TTC549 (cell line): ENCODE measurements around the gene TIAM2.
"Not testable (repeated sequence)": the region's sequence is repeated elsewhere in the genome, so short reads cannot be mapped to it uniquely, and the experiment has no call there.

Experiments used
- FAIRE-seq: peaks from 2 replicates; lab custom pipeline; 2012; peaks lifted over from hg19 to GRCh38; lab: Jason Lieb, UNC

Gene TIAM2

DNA sequence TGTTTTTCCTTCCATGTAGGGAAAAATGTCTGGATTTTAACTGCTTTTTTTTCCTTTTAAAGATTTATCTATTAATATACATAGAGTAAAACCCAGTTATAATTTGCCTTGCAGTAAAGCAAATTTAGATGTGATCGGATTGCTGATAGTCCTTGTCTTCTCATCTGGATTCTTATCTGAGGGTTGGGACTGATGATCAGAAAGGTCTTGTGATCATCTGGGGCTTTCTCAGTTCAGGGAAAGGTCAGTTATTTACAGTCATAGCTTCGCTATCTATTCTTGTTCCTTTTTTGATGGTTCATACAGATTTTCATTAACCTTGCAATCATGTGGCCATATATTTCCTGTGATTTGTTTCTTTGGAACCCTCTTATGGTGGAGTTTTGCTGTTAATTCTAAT is 204.9 kb downstream of the TIAM2 start:
- no peak for FAIRE-seq

DNA sequence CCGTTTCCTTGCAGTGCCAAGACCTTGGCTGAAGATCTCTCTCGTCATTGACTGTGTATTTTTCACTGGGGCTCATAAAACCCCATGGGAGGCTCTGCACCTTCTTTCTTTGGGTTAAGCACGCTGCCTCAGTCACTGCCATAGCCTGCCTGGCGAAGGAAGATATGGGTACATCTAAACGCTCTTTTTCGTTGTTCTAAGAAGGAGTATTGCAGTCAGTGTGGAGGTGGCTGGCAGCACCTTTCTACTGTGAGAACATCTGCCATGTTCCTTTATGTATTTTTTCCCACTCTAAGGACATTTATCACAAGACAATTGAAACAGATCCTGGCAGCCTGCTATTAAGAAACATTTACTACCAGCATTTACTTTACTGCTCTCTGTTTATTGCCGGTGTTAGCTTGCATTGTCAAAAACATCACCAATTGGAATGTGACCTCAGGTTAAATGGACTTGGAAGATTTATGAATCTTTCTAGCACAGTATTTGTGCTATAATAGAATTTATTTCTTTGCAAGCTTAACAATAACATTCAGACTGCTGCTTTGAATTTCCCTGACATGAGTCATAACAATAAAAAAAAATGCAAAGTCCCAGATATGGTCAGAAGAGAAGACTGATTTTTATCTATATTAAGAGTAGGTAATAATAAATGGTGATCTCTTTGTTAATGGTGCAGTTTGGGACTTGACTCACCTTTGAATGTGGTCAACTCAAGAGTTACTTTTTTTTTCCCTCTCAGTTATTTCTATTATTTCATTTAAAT is 206.5 kb downstream of the TIAM2 start:
- FAIRE-seq: no peak

DNA sequence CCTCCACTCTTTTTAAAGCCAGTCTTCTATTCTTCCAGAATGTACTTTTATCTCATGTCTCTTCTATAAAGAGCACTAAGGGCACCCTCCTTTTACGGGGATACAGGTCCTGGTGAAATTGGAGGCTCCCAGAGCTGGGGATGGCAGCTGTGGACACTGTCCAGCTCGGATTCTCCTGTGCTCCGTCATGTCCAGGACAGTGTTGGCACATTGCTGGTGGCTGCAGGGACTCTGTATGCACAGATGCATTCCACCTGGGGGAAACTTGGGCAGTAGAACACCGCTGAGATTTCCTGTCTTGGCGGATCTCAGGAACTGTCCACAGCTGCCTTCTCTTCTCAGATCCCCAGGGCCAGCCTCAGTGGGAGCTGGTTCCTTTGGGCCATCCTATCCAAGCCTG is 212.1 kb downstream of the TIAM2 start:
- no peak for FAIRE-seq

- no peak for FAIRE-seq
Measured at GRCh38 chr6:155212106-155212505, 217.0 kb downstream of the TIAM2 start.

DNA sequence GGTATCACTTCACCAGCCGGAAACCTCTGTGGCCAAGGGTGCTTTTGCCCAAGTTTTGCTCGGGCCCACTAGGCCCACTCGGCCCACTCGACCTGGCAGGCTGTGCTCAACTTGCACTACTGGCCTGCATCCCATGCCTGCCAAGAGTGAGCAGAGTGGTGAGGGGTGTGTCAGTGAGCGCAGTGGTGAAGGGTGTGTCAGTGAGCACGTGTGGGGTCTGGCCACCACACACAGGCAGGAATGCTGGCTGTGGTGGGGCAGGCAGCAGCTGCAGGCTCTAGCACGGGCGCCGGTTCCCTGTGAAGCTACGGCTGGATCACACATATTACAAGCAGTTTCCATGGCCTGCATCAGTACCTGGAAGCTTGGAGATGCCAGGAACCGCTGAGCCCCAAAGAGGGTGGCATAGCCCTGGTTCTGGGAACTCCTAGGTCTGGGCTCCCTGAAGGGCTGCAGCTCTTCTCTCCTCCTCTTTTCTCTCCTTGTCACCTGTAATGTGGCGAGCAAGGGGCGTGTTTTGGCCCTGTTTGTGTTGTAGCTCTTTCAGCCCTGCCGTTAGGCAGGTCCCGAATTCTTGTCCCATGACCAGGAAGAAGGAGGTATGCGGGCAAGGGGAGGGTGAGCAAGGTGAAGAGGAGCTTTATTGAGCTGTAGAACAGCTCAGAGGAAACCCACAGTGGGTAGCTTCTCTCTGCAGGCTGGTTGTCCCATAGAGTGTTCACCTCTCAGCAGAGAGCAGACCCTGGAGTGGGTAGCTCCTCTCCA is 217.7 kb downstream of the TIAM2 start:
- no peak for FAIRE-seq

DNA sequence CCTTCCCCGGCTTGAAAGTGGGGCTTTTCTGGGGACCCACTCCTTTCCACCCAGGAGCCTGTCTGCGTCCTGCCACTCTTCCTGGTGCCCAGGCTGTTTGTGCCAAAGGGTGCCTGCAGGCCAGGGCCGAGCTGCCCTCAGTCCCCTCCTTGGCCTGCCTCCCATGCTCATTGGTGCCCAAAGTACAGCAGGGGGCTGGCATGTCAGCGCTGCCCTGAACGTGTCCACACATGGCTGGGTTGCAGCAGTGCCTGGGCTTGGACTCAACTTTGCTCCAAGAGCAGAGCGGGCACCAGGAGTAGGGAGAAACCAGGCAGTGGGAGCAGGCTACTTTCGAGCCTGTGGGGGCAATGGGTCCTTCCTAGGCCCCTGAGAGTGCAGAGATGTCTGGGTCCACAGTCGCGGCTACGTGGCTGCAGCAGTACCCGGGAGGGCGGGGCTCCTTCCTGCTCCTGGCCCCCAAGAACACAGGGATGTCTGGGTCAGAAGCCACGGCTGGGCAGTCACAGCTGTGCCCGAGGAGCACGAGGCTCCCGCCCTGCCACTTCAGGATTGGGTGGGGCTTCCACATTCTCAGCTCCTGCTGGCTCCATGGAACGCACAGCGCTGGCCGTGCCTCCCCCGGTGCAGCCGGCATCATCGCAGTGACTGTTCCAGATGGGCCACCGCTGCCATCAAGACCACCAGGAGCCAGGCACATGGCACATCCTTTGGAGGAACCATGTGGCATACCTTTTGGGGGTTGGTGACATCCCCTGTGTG is 218.7 kb downstream of the TIAM2 start:
- no peak for FAIRE-seq

DNA sequence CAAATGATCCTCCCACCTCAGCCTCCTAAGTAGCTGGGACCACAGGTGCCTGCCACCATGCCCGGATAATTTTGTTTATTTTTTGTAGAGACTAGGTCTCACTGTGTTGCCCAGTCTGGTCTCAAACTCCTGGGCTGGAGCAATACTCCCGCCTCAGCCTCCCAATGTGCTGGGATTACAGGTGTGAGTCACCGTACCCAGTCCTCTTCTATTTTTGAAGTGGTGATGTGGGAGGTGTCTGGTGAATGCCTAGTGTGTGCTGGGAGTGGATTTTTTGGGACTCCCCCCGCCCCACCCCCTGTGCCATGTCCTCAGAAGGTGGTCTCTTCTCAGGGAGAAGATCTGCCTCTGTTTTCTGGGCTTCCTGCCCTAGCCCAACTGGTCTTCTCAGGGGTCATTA is 220.8 kb downstream of the TIAM2 start:
- no peak for FAIRE-seq

DNA sequence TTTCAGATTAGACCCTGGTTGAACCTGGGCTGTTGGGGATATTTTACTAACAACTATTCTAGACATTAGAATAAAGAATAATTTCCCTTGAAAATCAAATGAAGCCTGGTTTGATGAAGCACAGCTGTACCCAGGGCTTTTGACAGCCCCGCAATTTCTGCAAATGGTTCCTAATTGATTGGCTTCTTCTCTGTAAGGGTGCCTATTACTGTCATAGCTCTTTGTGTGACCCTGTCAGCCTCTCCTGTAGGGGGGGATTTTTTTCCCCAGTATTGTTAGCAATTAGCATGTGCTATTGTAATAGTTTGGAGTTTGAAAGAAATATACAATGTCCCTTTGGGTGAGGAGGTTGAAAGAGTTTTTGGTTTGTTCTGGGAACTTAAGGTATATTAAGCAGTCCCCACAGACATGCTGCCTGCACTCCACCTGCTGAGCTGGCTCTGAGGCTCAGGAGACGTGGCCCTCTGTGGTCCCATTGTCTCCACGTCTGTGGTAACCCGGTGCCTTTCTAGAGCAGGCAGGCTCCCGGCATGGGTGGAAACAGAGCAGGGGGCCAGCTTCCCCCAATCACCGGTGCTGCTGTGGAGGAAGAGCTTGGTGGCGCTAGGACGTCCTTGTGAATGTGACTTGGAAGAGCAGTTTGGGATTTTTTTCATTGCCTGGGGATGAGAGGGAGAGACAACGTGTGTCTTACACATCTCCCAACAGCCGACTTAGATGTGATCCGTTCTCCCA is 221.4 kb downstream of the TIAM2 start:
- FAIRE-seq: no peak

DNA sequence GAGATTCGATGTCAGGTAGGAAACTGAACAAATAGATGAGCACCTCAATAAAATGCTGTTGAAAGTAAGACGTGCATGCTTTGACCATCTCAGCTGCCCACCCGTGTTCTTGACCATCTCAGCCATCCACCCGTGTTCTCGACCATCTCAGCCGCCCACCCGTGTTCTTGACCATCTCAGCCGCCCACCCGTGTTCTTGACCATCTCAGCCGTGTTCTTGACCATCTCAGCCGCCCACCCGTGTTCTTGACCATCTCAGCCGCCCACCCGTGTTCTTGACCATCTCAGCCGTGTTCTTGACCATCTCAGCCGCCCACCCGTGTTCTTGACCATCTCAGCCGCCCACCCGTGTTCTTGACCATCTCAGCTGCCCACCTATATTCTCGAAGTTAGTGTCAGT is 223.6 kb downstream of the TIAM2 start:
- FAIRE-seq: not testable (repeated sequence)

GRCh38 chr6:155219299-155219698 is 224.2 kb downstream of the TIAM2 start:
- no peak for FAIRE-seq

DNA sequence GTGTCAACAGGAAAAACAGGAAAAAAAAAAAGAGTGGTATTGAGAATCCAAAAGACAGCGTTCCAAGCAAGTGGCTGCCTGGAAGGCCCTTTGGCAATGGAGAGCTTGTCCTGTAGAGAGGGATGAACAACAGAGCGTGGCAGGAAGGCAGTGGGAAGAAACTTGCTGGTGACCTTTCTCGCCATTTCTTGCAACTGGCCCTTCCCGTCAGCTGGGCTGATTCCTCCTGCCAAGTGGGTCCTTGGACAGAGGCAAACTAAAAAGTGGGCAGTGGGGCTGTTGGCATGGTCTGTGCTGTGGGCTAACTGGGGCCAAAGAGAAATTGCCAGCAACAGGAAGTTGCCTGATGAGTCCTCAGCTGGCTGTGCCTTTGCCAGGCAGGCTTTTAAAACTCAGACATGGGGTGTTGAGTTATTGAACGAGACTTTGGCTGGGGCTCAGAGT is 224.8 kb downstream of the TIAM2 start:
- FAIRE-seq: no peak

GRCh38 chr6:155221086-155221485 is 226.0 kb downstream of the TIAM2 start:
- FAIRE-seq: no peak

DNA sequence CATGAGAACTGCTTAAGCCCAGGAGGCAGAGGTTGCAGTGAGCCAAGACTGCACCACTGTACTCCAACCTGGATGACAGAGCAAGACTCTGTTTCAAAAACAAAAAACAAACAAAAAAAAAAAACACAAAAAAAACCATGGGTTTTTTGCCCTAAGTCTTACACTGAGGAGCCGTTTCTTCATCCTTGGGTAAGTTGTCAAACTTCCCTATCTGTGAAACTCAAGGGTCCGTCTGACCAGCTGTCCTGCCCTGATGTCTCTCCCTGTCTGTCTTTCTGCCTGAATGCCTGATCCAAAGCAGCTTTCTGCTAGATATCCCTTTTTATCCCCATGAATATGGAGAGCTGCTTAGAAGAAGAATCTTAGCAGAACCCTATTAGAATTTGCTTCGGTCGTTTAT is 227.4 kb downstream of the TIAM2 start:
- FAIRE-seq: no peak

DNA sequence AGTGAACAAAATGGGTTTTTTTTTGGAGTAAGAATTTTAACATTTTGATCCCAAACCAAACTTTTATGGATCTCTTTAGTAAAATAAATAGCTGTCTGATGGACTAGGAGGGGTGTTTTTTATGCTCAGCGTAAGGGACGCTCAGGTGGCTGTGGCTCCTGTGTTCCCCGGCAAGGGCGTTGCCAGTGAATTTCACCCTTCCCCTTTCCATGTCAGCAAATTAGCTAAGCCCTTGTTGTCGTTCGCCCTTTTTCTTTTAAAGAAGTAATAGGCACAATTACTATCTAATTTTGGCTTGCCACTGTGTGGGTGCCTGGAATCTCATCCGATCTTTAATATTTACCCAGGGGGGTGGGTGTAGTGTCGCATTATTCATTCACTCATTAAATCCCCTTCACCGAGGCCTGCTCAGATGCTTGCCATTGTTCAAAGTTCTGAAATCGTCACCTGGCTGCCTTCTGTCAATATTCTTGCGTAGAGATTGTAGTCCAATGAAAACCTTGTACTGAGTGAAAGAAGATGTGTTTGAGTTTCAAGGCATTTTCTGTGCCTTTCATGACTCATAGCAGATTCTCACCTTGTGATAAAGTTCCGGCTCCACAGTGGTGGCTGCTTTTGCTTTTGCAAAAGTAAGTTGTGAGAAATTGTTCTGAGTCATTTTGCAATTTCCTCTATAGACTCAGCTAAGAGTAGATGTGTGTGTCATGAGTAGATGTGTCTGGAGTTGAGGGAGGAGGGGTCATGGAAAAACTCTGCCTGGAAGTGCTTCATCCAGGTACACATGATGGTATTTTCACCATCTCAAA is 228.7 kb downstream of the TIAM2 start:
- FAIRE-seq: no peak

GRCh38 chr6:155224618-155225017 is 229.5 kb downstream of the TIAM2 start:
- FAIRE-seq: no peak

GRCh38 chr6:155227046-155227445 is 231.9 kb downstream of the TIAM2 start:
- no peak for FAIRE-seq

- no peak for FAIRE-seq
Measured at GRCh38 chr6:155228546-155229166, 233.5 kb downstream of the TIAM2 start.

DNA sequence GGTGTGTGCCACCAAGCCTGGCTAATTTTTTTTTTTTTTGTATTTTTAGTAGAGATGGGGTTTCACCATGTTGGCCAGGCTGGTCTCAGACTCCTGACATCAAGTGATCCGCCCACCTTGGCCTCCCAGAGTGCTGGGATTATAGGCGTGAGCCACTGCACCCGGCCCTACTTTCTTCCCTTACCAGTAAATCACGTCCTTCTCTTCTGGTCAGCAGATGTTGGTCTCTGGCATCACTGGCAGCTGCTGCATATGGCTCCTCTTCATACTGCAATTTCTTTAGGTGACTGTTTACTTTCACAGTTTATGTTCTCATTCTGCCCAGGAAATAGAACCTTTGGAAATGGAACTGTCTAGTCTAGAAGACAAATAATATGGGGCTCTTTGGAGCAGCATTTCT is 235.9 kb downstream of the TIAM2 start:
- FAIRE-seq: not testable (repeated sequence)

- no peak for FAIRE-seq
Measured at GRCh38 chr6:155232848-155233247, 237.7 kb downstream of the TIAM2 start.

DNA sequence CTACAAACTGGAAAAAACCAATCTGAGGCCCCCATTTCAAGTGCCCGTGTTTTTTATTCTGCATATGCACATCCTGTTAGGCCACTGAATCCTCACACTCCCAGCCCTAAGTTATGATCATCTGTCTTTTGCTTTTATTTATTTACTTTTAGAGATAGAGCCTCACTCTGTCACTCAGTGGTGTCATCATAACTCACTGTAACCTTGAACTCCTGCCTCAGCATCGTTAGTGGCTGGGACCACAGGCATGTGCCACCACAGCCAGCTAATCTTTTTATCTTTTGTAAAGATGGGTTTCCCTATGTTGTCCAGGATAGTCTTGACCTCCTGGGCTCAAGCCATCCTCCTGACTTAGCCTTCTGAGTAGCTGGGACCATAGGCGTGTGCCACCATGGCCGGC is 239.1 kb downstream of the TIAM2 start:
- FAIRE-seq: no peak

DNA sequence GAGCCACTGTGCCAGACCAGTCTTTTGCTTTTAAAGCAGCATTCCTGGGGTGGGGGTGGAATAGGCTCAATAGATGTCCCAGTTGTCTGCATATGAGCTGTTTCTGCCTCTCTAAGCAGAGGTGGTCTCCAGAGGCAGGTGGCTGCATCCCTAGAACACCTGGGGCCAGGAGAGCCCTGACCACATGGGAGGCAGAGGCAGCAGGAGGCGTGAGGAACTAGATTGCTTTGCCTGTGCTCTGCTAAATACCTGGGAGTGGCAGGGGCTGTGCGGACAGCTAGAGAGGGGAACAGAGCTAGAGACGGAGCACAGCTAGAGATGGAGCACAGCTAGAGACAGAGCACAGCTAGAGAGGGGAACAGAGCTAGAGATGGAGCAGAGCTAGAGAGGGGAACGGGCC is 239.6 kb downstream of the TIAM2 start:
- no peak for FAIRE-seq
